IPS-18a (cell line): Measurements from ENCODE around the gene SEC24C.
A peak's percentile ranks its signal among the peaks of the same experiment; 100 is the strongest.

Source experiments
- H3K27ac ChIP-seq: one replicate; pipeline ENCODE4 v1.5.1; 2013; ENCODE audit warnings: low read length
- H3K27me3 ChIP-seq: one replicate; pipeline ENCODE4 v1.6.1; 2013; ENCODE audit warnings: mild to moderate bottlenecking, low read length; ENCODE audit not compliant: control insufficient read depth, insufficient read depth
- H3K36me3 ChIP-seq: one replicate; pipeline ENCODE4 v1.6.1; 2013; ENCODE audit warnings: low read depth, low read length; ENCODE audit not compliant: control insufficient read depth
- H3K4me1 ChIP-seq: one replicate; pipeline ENCODE4 v1.6.1; 2013; ENCODE audit warnings: low read depth, low read length; ENCODE audit not compliant: control insufficient read depth
- H3K4me3 ChIP-seq: one replicate; pipeline ENCODE4 v1.5.1; 2013; ENCODE audit warnings: low read length
- H3K9ac ChIP-seq: one replicate; pipeline ENCODE4 v1.6.1; 2013; ENCODE audit warnings: mild to moderate bottlenecking, low read length, moderate library complexity
- H3K9me3 ChIP-seq: one replicate; pipeline ENCODE4 v1.6.1; 2013; ENCODE audit warnings: low read depth, low read length; ENCODE audit not compliant: control insufficient read depth

The SEC24C gene

GRCh38 chr10:73810735-73811465, 66.7 kb downstream of the SEC24C start:
- H3K9ac ChIP-seq: peak overlapping the region; percentile 61
- H3K9me3 ChIP-seq: no peaks in the 10 kb centered on the region
- H3K36me3 ChIP-seq: peaks cover 26% of the 10 kb centered on the region
- H3K27me3 ChIP-seq: peaks cover 4% of the 10 kb centered on the region
- H3K27ac ChIP-seq: no peak overlapping the region
- H3K4me1 ChIP-seq: peaks cover 5% of the 10 kb centered on the region
- peak overlapping the region; percentile 65 for H3K4me3 ChIP-seq

GRCh38 chr10:73812657-73813056, 68.5 kb downstream of the SEC24C start:
- peaks cover 4% of the 10 kb centered on the region for H3K27me3 ChIP-seq
- peaks cover 10% of the 10 kb centered on the region for H3K36me3 ChIP-seq
- peaks cover 5% of the 10 kb centered on the region for H3K4me1 ChIP-seq
- no peak overlapping the region for H3K9ac ChIP-seq
- no peaks in the 10 kb centered on the region for H3K9me3 ChIP-seq
- H3K27ac ChIP-seq: no peak overlapping the region
- no peak overlapping the region for H3K4me3 ChIP-seq

DNA sequence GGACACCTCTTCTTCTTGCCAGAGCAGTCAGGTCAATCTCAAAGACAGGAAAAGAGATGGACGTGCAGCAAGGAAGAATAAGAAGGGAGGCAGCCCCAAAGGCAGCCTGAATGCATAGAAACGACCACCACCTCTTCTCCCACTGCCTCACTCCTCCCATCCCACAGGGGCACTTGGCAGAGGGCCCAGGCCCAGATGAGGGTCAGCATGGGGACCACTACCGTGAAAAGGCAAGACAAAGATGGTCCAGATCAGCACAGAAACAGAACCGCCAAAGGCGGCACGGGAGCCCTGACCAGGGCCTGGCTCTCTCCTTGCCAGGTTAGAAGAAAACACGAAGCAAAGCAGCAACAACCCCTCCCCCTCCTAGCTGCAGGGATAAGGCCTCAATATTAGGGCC, 69.2 kb downstream of the SEC24C start:
- Histone ChIP-seq H3K27me3 (peaks cover 4% of the 10 kb centered on the region), H3K4me3 (no peak overlapping the region), H3K36me3 (peaks cover 4% of the 10 kb centered on the region), H3K4me1 (peaks cover 5% of the 10 kb centered on the region), H3K9ac (no peak overlapping the region), H3K9me3 (no peaks in the 10 kb centered on the region), H3K27ac (no peak overlapping the region)

- H3K27ac ChIP-seq: no peak overlapping the region
- H3K4me1 ChIP-seq: peaks cover 5% of the 10 kb centered on the region
- H3K9ac ChIP-seq: no peak overlapping the region
- no peak overlapping the region for H3K4me3 ChIP-seq
- peaks cover 3% of the 10 kb centered on the region for H3K36me3 ChIP-seq
- peaks cover 4% of the 10 kb centered on the region for H3K27me3 ChIP-seq
- no peaks in the 10 kb centered on the region for H3K9me3 ChIP-seq
These were observed 70.2 kb downstream of the SEC24C start for GRCh38 chr10:73814276-73814895.

DNA sequence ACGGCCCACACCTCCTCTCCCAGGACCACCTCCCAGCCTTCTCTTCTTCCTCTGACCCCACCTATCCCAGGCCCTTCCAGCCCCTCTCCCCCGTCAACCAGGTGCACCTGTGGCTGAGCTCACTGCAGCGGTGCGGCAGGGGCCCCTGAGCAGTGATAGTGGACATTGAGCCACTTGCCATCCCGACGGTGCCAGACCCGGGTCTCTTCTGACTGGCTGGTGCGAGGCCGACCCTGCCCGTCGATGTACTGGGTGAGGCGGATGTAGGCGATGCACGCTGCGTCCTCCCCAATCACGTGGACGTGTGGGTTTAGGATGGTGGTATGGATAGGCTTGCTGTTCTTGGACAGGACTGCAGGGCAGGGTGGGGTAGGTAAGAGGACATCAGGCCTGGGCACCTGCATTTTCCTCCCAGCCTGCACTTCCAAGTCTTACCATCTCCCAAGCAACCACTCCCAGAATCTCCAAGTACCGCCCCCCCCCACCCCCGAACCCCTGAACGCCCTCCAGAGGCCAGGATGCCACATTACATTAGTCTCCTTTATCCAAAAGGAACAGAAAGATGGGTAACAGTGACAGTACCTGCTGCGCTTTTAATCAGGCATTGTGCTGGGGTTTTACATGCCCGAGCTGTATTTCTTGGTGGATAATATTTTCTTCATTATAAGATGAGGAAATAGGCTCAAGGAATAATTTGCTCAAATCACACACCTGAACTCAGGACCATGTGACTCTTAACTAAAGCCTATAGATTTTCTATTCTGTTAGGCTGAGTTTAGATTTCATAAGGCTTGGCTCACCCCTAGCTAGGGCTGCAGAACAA, 70.9 kb downstream of the SEC24C start:
- peaks cover 3% of the 10 kb centered on the region for H3K36me3 ChIP-seq
- H3K9ac ChIP-seq: no peak overlapping the region
- H3K27me3 ChIP-seq: peaks cover 4% of the 10 kb centered on the region
- no peak overlapping the region for H3K4me3 ChIP-seq
- peaks cover 5% of the 10 kb centered on the region for H3K4me1 ChIP-seq
- no peaks in the 10 kb centered on the region for H3K9me3 ChIP-seq
- H3K27ac ChIP-seq: no peak overlapping the region

GRCh38 chr10:73815719-73816030, 71.5 kb downstream of the SEC24C start:
- no peak overlapping the region for H3K27ac ChIP-seq
- H3K4me3 ChIP-seq: no peak overlapping the region
- H3K36me3 ChIP-seq: peaks cover 3% of the 10 kb centered on the region
- H3K4me1 ChIP-seq: peaks cover 5% of the 10 kb centered on the region
- H3K9me3 ChIP-seq: no peaks in the 10 kb centered on the region
- peaks cover under 1% of the 10 kb centered on the region for H3K27me3 ChIP-seq
- no peak overlapping the region for H3K9ac ChIP-seq

DNA sequence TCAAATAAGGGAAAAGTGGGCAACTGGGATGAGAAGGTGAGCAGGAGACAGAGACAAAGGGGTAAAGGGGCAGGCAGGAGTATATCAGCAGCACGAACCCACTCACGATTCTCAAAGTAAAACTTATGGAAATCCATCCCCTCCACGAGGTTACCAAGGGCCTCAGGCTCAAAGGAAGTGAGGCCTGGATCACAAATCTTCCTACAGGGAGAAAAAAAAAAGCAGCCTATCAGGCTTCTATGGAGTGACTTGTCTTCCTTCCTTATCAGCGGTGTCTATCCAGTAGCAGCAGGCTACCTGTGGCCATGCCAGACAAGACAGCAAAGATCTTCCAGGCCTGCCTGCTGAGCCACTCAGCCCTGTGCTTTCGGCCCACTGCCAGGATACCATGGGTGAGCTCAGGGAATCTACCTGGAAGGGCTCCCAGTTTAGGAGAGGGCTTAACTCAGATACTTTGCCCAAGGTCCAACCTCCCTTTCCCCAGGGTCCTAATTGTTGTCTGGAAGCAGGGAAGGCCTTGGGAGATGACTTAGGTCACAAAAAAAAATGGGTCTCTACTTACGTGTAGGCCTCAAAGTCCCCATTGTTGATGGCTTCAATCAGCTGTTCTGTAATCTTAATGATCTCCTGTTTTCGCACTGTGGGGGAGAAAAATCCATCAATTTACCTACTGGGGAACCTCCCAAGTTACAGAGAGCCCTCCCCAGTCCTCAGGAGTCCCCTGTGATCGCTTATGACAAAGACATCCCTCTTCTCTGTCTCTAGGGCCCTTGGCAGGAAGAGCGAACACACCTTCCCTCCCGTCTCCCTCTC, 73.0 kb downstream of the SEC24C start:
- Histone ChIP-seq H3K36me3 (peaks cover 3% of the 10 kb centered on the region), H3K9ac (no peak overlapping the region), H3K27me3 (no peaks in the 10 kb centered on the region), H3K9me3 (no peaks in the 10 kb centered on the region), H3K4me3 (no peak overlapping the region), H3K27ac (no peak overlapping the region), H3K4me1 (peaks cover 5% of the 10 kb centered on the region)

DNA sequence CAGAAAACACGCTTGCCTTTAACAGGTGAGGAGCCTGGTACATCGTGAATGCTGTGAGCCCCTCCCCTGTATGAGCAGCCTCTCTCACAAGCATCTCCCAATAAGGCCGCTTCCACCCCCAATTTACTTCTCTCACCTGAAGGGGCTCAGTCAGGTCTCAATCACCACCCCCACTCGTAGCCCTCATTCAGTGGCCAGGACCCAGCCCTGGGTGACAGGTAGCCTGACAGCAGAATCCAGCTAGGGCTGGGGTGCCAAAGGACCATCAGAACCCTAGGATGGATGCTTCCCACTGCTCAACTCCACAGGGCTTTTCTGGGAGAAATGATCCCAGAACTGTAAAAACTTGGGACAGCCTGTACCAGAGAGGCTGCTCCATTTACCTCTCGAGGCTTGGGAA, 73.7 kb downstream of the SEC24C start:
- Histone ChIP-seq H3K27ac (no peak overlapping the region), H3K4me3 (no peak overlapping the region), H3K4me1 (peaks cover under 1% of the 10 kb centered on the region), H3K36me3 (peaks cover 3% of the 10 kb centered on the region), H3K9ac (no peak overlapping the region), H3K27me3 (no peaks in the 10 kb centered on the region), H3K9me3 (no peaks in the 10 kb centered on the region)

DNA sequence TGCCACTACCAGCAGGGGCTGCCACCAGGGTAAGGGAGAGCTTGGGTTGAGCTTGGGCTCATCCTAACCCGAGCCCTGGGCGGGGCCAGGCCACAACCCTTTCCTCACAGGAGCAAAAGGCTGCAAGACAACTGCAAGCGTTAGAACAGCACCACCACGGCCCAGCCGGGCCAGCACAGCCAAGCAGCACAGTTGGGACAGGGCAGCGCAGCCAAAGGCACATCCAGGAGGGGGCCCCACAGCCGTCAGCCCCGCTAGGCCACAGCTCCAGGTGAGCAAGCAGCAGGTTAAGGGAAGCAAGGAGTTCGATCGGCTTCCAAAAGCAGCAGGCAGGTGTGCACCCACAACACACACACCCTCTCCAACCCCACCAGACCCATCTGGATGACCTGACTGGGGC, 74.2 kb downstream of the SEC24C start:
- Histone ChIP-seq H3K36me3 (peaks cover 3% of the 10 kb centered on the region), H3K27me3 (no peaks in the 10 kb centered on the region), H3K9ac (no peak overlapping the region), H3K27ac (no peak overlapping the region), H3K4me1 (no peaks in the 10 kb centered on the region), H3K4me3 (no peak overlapping the region), H3K9me3 (no peaks in the 10 kb centered on the region)

- H3K9ac ChIP-seq: no peak overlapping the region
- H3K36me3 ChIP-seq: peaks cover 3% of the 10 kb centered on the region
- no peak overlapping the region for H3K27ac ChIP-seq
- H3K4me3 ChIP-seq: no peak overlapping the region
- H3K9me3 ChIP-seq: no peaks in the 10 kb centered on the region
- no peaks in the 10 kb centered on the region for H3K4me1 ChIP-seq
- no peaks in the 10 kb centered on the region for H3K27me3 ChIP-seq
These were observed 74.9 kb downstream of the SEC24C start for GRCh38 chr10:73819081-73819480.

- no peaks in the 10 kb centered on the region for H3K9me3 ChIP-seq
- no peak overlapping the region for H3K27ac ChIP-seq
- no peak overlapping the region for H3K9ac ChIP-seq
- peaks cover 1% of the 10 kb centered on the region for H3K36me3 ChIP-seq
- H3K4me1 ChIP-seq: no peaks in the 10 kb centered on the region
- H3K4me3 ChIP-seq: no peak overlapping the region
- no peaks in the 10 kb centered on the region for H3K27me3 ChIP-seq
These were observed 75.4 kb downstream of the SEC24C start for GRCh38 chr10:73819513-73820093.
